Endodermal cell (in vitro differentiated cells): ENCODE results near the gene PCBP3. TPM values are rescaled to one million over a fixed set of nuclear protein-coding genes. Genes with fewer than 3 reads are reported as not detected.

ENCODE experiments used
- DNase-seq: peaks from one replicate; pipeline ENCODE4 v3.0.0-alpha.2; 2017
- H3K27ac ChIP-seq: 2 replicates; pipeline ENCODE4 v1.5.1; 2013; ENCODE audit warnings: mild to moderate bottlenecking, low read depth, low read length, moderate library complexity
- H3K27me3 ChIP-seq: 2 replicates; pipeline ENCODE4 v1.6.1; 2013; ENCODE audit warnings: mild to moderate bottlenecking, low read length, moderate library complexity; ENCODE audit not compliant: insufficient read depth, control insufficient read depth, poor library complexity, severe bottlenecking
- H3K36me3 ChIP-seq: 2 replicates; pipeline ENCODE4 v1.7.0; 2013; ENCODE audit warnings: mild to moderate bottlenecking, low read length, moderate library complexity; ENCODE audit not compliant: control insufficient read depth, insufficient read depth
- H3K4me1 ChIP-seq: one replicate; pipeline ENCODE4 v1.7.0; 2013; ENCODE audit warnings: low read length; ENCODE audit not compliant: control insufficient read depth, insufficient read depth
- H3K4me3 ChIP-seq: 2 replicates; pipeline ENCODE4 v1.5.1; 2013; ENCODE audit warnings: mild to moderate bottlenecking, low read length, moderate library complexity
- H3K9ac ChIP-seq: 2 replicates; pipeline ENCODE4 v1.6.1; 2013; ENCODE audit warnings: mild to moderate bottlenecking, low read length, moderate library complexity; ENCODE audit not compliant: poor library complexity, severe bottlenecking; ENCODE audit errors: extremely low read depth
- H3K9me3 ChIP-seq: 2 replicates; pipeline ENCODE4 v1.6.1; 2013; ENCODE audit warnings: mild to moderate bottlenecking, low read length, moderate library complexity; ENCODE audit not compliant: control insufficient read depth
- H3K27ac Mint-ChIP-seq: 2 replicates; pipeline ENCODE4 v1.8.0; 2020; ENCODE audit warnings: mixed read lengths
- H3K27me3 Mint-ChIP-seq: 2 replicates; pipeline ENCODE4 v1.8.0; 2021; ENCODE audit warnings: mild to moderate bottlenecking, mixed read lengths; ENCODE audit not compliant: insufficient read depth
- H3K36me3 Mint-ChIP-seq: 2 replicates; pipeline ENCODE4 v1.8.0; 2020; ENCODE audit warnings: low read depth, mixed read lengths
- H3K4me1 Mint-ChIP-seq: 2 replicates; pipeline ENCODE4 v1.8.0; 2020; ENCODE audit warnings: mixed read lengths
- H3K4me3 Mint-ChIP-seq: 2 replicates; pipeline ENCODE4 v1.8.0; 2020; ENCODE audit warnings: mild to moderate bottlenecking, moderate library complexity, mixed read lengths
- H3K9me3 Mint-ChIP-seq: 2 replicates; pipeline ENCODE4 v1.8.0; 2020; ENCODE audit warnings: mild to moderate bottlenecking, mixed read lengths
- WGBS, 2 experiments: methylation state at CpG; one replicate each; pipeline versions ENCODE4 v1.1.5 to v1.1.7; 2013; ENCODE audit warnings: missing lambda C conversion rate in 2 of 2, mixed read lengths in 1 of 2; ENCODE audit not compliant: insufficient coverage in 1 of 2, insufficient read length in 1 of 2; 5-methylcytosine and 5-hydroxymethylcytosine counted together
- total RNA-seq, 2 donors: library from RNA; stranded (reverse); fragmentation: NEBNext Ultra II Directional in 1 of 2; extraction: Animal tissue kit (Norgen Biotek cat#: 25700) in 1 of 2; gene quantifications; 2 replicates in 1 of 2; 3 replicates in 1 of 2; pipeline ENCODE4 v1.2.1, GENCODE V29; 2021
- TF ChIP-seq, protein P1 (sequence below): fragments of 200-600 bp; sonication (generic); conservative IDR thresholded peaks from 2 replicates; pipeline ENCODE4 v1.5.0; 2021; ENCODE audit warnings: antibody characterized with exemption, mild to moderate bottlenecking

PCBP3 gene
- total RNA-seq, 2 donors from 2014 or later = 2.1 to 10.6 TPM

DNA sequence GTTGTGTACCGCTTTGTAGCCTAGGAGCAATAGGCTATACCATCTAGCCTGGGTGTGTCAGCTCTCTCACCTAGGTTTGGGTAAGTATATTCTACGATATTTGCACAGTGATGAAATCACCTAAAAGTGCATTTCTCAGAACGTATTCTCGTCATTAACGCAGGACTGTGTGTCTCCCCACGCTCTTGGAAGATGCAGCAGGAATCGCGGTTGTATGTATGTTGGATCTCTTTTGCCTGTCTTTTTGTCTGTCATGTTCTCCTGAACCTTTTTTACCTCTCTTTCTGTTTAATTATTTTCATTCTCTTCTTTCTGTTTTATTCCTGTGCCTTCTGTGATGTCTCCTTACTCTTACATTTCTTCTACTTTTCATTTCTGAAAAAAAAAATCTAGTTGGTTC lies 197.5 kb downstream of the PCBP3 start:
- Histone ChIP-seq H3K27ac (no peak overlapping the region), H3K4me3 (no peak overlapping the region), H3K9ac (no peak overlapping the region), H3K36me3 (no peaks in the 10 kb centered on the region), H3K27me3 (no peaks in the 10 kb centered on the region), H3K9me3 (peaks cover 14% of the 10 kb centered on the region), H3K4me1 (no peaks in the 10 kb centered on the region)
- Mint-ChIP-seq H3K36me3 (peaks cover 2% of the 10 kb centered on the region), H3K27ac (no peak overlapping the region), H3K4me1 (no peaks in the 10 kb centered on the region), H3K4me3 (no peak overlapping the region), H3K27me3 (no peaks in the 10 kb centered on the region), H3K9me3 (peaks cover 29% of the 10 kb centered on the region)
- DNase-seq = no peak
- WGBS, 2 experiments = 91% methylated on average over 8 of the region's 8 CpGs
- TF ChIP-seq, protein P1, sequence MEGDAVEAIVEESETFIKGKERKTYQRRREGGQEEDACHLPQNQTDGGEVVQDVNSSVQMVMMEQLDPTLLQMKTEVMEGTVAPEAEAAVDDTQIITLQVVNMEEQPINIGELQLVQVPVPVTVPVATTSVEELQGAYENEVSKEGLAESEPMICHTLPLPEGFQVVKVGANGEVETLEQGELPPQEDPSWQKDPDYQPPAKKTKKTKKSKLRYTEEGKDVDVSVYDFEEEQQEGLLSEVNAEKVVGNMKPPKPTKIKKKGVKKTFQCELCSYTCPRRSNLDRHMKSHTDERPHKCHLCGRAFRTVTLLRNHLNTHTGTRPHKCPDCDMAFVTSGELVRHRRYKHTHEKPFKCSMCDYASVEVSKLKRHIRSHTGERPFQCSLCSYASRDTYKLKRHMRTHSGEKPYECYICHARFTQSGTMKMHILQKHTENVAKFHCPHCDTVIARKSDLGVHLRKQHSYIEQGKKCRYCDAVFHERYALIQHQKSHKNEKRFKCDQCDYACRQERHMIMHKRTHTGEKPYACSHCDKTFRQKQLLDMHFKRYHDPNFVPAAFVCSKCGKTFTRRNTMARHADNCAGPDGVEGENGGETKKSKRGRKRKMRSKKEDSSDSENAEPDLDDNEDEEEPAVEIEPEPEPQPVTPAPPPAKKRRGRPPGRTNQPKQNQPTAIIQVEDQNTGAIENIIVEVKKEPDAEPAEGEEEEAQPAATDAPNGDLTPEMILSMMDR = no peak

DNA sequence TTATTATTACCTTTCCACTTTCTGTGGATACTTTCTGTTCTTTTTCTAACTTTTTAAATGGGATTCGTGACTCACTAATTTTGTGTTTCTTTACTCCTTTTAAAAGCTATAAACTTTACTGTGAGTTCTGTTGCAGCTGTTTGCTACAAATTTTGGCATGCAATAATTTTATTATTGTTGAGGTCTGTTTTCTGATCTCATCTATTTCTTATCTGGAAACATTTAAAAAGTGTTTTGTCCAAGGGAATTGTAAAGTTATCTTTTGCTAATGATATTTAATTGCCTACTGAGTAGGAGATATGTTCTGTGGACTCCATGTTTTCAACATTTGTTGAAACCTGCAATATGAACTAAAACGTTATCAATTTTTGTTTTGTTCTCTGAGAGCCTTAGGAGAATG lies 199.9 kb downstream of the PCBP3 start:
- Histone ChIP-seq H3K27ac (no peak overlapping the region), H3K4me3 (no peak overlapping the region), H3K9me3 (peaks cover 14% of the 10 kb centered on the region), H3K27me3 (no peaks in the 10 kb centered on the region), H3K36me3 (no peaks in the 10 kb centered on the region), H3K4me1 (no peaks in the 10 kb centered on the region), H3K9ac (no peak overlapping the region)
- H3K4me3 Mint-ChIP-seq = no peak overlapping the region
- peaks cover 29% of the 10 kb centered on the region for H3K9me3 Mint-ChIP-seq
- H3K27me3 Mint-ChIP-seq = no peaks in the 10 kb centered on the region
- H3K4me1 Mint-ChIP-seq = no peaks in the 10 kb centered on the region
- H3K36me3 Mint-ChIP-seq = peaks cover 2% of the 10 kb centered on the region
- no peak overlapping the region for H3K27ac Mint-ChIP-seq
- TF ChIP-seq, protein P1 = no peak
- no peak for DNase-seq
- WGBS, 2 experiments = 80% methylated on average over 2 of the region's 2 CpGs; no CpG with 5 or more reads in 1 of the 2 experiments

DNA sequence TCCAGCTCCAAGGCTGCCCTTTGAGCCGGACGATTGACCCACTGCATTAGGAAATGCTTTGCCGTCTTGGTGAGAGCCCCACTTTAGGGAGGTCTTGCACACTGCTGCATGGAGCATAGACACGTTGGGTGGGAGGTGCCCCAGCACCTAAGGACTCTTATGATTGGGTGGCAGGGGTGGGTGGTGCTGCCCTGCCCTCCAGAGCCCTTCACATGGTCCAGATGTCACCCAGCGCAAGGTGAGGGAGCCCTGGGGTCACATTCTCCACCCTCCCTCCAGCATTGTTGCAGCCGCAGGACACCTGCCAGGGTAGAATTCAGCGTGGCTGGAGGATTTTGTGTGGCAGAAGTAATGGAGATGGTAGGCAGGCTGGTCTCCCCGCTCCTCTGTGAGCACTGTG lies 200.7 kb downstream of the PCBP3 start:
- Mint-ChIP-seq H3K27me3 (no peaks in the 10 kb centered on the region), H3K27ac (no peak overlapping the region), H3K9me3 (peaks cover 25% of the 10 kb centered on the region), H3K4me3 (no peak overlapping the region), H3K36me3 (peaks cover 2% of the 10 kb centered on the region), H3K4me1 (no peaks in the 10 kb centered on the region)
- Histone ChIP-seq H3K36me3 (no peaks in the 10 kb centered on the region), H3K9ac (no peak overlapping the region), H3K27me3 (no peaks in the 10 kb centered on the region), H3K27ac (no peak overlapping the region), H3K4me3 (no peak overlapping the region), H3K4me1 (no peaks in the 10 kb centered on the region), H3K9me3 (peaks cover 14% of the 10 kb centered on the region)
- WGBS, 2 experiments = 89 to 100% methylated on average over 3 to 8 of the region's 8 CpGs
- TF ChIP-seq, protein P1 = no peak
- peak; percentile 33 for DNase-seq
